Panc1 (cell line): ENCODE data around the gene VWF. TPM values are rescaled to one million over a fixed set of nuclear protein-coding genes. Genes with fewer than 3 reads are reported as not detected.

Source experiments
- ATAC-seq: fragments of 200-7000 bp; cut with Tn5 transposase; 2 replicates; pipeline ENCODE4 v1.9.1; 2020; ENCODE audit warnings: mild to moderate bottlenecking, moderate library complexity
- BruUV-seq: library from RNA; stranded (reverse); fragments of 400-500 nt; replicated peaks from 2 replicates; lab custom pipeline; 2021; lab: Mats Ljungman, UMichigan
- CTCF ChIA-PET: fragments of 300-600 bp; sonication (Branson Sonifier 250); formaldehyde crosslinking; loops from one replicate; lab custom pipeline; 2022; ENCODE audit warnings: antibody characterized with exemption; lab: Charles Lee
- POLR2A ChIA-PET: fragments of 300-600 bp; sonication (Branson Sonifier 250); formaldehyde crosslinking; loops from one replicate; lab custom pipeline; 2022; ENCODE audit warnings: antibody characterized with exemption; lab: Charles Lee
- DNase-seq: peaks from one replicate; pipeline ENCODE4 v3.0.0-alpha.2; 2010; ENCODE audit warnings: low read depth, low spot score
- H3K27ac ChIP-seq: 2 replicates; pipeline ENCODE4 v1.5.1; 2011; ENCODE audit warnings: mild to moderate bottlenecking, low read length, inconsistent platforms
- H3K27me3 ChIP-seq: fragments of 200-500 bp; sonication (Bioruptor generic); 2 replicates; pipeline ENCODE4 v1.6.0; 2014; ENCODE audit warnings: low read length, inconsistent platforms; ENCODE audit not compliant: control insufficient read depth, insufficient read depth
- H3K36me3 ChIP-seq: fragments of 200-500 bp; sonication (Bioruptor generic); 2 replicates; pipeline ENCODE4 v1.5.1; 2014; ENCODE audit warnings: inconsistent platforms, mild to moderate bottlenecking, low read length, moderate library complexity; ENCODE audit not compliant: control insufficient read depth, insufficient read depth
- H3K4me1 ChIP-seq: 2 replicates; pipeline ENCODE4 v1.5.1; 2011; ENCODE audit warnings: inconsistent platforms, mild to moderate bottlenecking, low read length, moderate library complexity; ENCODE audit not compliant: control insufficient read depth, insufficient read depth
- H3K4me3 ChIP-seq, 2 experiments: 2 replicates each; pipeline ENCODE4 v1.5.1; 2011 to 2012; ENCODE audit warnings: low read depth in 2 of 2, low read length in 2 of 2, mild to moderate bottlenecking in 2 of 2, inconsistent platforms in 1 of 2, moderate library complexity in 1 of 2
- H3K9me3 ChIP-seq: fragments of 200-500 bp; sonication (Bioruptor generic); 2 replicates; pipeline ENCODE4 v1.5.1; 2014; ENCODE audit warnings: low read depth, mild to moderate bottlenecking, inconsistent platforms, low read length, moderate library complexity; ENCODE audit not compliant: control insufficient read depth, insufficient read depth
- CTCF ChIP-seq: fragments of 450-650 bp; IDR thresholded peaks from 2 replicates; pipeline ENCODE4 v1.5.1; 2017; ENCODE audit warnings: mild to moderate bottlenecking
- POLR2AphosphoS5 ChIP-seq: IDR thresholded peaks from 2 replicates; pipeline ENCODE4 v1.6.1; 2012; ENCODE audit warnings: mild to moderate bottlenecking, low read depth, low read length, moderate library complexity
- REST ChIP-seq, 2 experiments: IDR thresholded peaks; 2 replicates each; pipeline ENCODE4 v1.6.1; 2011 to 2012; ENCODE audit warnings: low read depth in 2 of 2, control low read depth in 1 of 2, low read length in 1 of 2, mild to moderate bottlenecking in 1 of 2, moderate library complexity in 1 of 2; ENCODE audit not compliant: insufficient read depth in 1 of 2
- SIN3A ChIP-seq: IDR thresholded peaks from 2 replicates; pipeline ENCODE4 v1.6.1; 2012; ENCODE audit warnings: low read depth, mild to moderate bottlenecking, low read length, moderate library complexity, borderline replicate concordance; ENCODE audit not compliant: insufficient read depth
- TCF7L2 ChIP-seq: IDR thresholded peaks from 2 replicates; pipeline ENCODE4 v1.6.1; 2011; ENCODE audit warnings: mild to moderate bottlenecking, low read depth, low read length, inconsistent platforms
- in situ Hi-C: cut with HindIII; loops from 2 replicates; pipeline ENCODE4 v1.10.0; 2016; ENCODE audit warnings: low sequenced_read_pairs, low pct_unique_long_range_greater_than_20kb
- intact Hi-C: fragments of 100-400 bp; cut with micrococcal nuclease; formaldehyde crosslinking; loops from one replicate; pipeline ENCODE4 v1.10.0; 2022; ENCODE audit not compliant: unreplicated experiment
- total RNA-seq: library from RNA; stranded (reverse); gene quantifications from one replicate; pipeline ENCODE4 v1.2.1, GENCODE V29; 2021; ENCODE audit not compliant: unreplicated experiment

VWF gene
- total RNA-seq, 1 experiment from 2014 or later = 0.31 TPM

DNA sequence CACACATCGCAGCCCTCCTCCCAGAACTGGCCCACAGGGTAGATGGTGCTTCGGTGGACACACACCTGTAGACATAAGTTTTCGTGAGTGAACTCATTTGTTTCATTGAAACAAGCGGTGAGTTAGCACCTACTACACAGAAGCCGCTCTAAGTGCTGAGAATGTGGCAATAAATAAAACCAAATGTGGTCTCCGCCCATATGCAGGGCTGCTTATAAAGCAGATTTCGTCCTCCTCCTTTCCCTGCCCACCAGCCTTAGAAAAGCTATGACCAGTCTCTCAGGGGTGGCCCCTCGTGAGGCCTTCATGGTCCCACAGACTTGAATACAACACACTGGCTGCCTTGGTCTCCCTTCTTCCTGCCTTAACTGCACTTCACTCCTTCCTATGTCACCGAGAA lies 148.3 kb downstream of the VWF start:
- no peak for ATAC-seq
- TF ChIP-seq CTCF = no peak
- no peak for TF ChIP-seq TCF7L2
- TF ChIP-seq POLR2AphosphoS5 = no peak
- no peak for TF ChIP-seq REST (IDR thresholded peaks at IDR 0.05; ENCODE audit: insufficient read depth in 1 of 2, low read depth in 2 of 2, low read length in 1 of 2)
- TF ChIP-seq SIN3A = no peak
- ChIA-PET CTCF (no interaction called here), POLR2A (no interaction called here)
- no peak overlapping the region for H3K4me3 ChIP-seq
- H3K27me3 ChIP-seq = peaks cover 5% of the 10 kb centered on the region
- no TSS peak for BruUV-seq
- H3K4me1 ChIP-seq = no peaks in the 10 kb centered on the region
- H3K9me3 ChIP-seq = no peaks in the 10 kb centered on the region
- in situ Hi-C loops = no loop called here
- no peak for DNase-seq
- H3K27ac ChIP-seq = no peak overlapping the region
- intact Hi-C loops = no loop called here
- no peaks in the 10 kb centered on the region for H3K36me3 ChIP-seq

- TF ChIP-seq SIN3A = no peak
- no peak for TF ChIP-seq CTCF
- POLR2A ChIA-PET = no interaction called here
- no peak for ATAC-seq
- Histone ChIP-seq H3K27me3 (peaks cover 5% of the 10 kb centered on the region), H3K27ac (no peak overlapping the region), H3K9me3 (no peaks in the 10 kb centered on the region), H3K4me1 (no peaks in the 10 kb centered on the region), H3K4me3 (no peak overlapping the region), H3K36me3 (no peaks in the 10 kb centered on the region)
- DNase-seq = no peak
- intact Hi-C loops = no loop called here
- in situ Hi-C loops = no loop called here
- no TSS peak for BruUV-seq
- CTCF ChIA-PET = interaction anchor here (0.6 kb wide), 1 partner anchor 1125 kb away, joined by 13 read pairs; no protein-coding TSS in a partner anchor
Measured at GRCh38 chr12:5973461-5974115, 150.9 kb downstream of the VWF start.
